ENCODE results near the gene MANBA.

The MANBA gene

DNA sequence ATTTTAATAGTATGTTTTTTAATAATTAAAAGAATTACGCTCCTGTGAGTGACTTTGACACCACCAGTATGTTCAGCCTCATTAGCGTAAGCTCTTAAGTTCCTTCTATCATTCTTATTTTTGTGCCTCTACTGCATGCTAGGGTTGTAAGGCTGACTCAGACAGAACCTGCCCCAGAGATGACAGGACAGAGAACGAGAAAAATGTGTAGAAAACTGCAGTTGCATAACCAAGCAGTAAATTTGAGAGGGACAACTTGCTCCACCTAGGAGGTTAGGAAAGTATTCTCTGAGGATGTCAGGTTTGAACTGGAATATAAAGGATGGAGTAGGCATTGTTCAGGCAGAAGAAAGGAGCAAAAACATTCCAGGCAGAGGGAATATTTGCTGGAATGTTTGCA lies 160.9 kb downstream of the MANBA start:
- FAIRE-seq = no peak
- TF ChIP-seq, protein P1, sequence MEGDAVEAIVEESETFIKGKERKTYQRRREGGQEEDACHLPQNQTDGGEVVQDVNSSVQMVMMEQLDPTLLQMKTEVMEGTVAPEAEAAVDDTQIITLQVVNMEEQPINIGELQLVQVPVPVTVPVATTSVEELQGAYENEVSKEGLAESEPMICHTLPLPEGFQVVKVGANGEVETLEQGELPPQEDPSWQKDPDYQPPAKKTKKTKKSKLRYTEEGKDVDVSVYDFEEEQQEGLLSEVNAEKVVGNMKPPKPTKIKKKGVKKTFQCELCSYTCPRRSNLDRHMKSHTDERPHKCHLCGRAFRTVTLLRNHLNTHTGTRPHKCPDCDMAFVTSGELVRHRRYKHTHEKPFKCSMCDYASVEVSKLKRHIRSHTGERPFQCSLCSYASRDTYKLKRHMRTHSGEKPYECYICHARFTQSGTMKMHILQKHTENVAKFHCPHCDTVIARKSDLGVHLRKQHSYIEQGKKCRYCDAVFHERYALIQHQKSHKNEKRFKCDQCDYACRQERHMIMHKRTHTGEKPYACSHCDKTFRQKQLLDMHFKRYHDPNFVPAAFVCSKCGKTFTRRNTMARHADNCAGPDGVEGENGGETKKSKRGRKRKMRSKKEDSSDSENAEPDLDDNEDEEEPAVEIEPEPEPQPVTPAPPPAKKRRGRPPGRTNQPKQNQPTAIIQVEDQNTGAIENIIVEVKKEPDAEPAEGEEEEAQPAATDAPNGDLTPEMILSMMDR (IDR thresholded peaks at IDR 0.05; ENCODE audit: insufficient read depth, missing control alignments) = no peak
- no peak for DNase-seq (ENCODE audit: insufficient read length, low spot score)

DNA sequence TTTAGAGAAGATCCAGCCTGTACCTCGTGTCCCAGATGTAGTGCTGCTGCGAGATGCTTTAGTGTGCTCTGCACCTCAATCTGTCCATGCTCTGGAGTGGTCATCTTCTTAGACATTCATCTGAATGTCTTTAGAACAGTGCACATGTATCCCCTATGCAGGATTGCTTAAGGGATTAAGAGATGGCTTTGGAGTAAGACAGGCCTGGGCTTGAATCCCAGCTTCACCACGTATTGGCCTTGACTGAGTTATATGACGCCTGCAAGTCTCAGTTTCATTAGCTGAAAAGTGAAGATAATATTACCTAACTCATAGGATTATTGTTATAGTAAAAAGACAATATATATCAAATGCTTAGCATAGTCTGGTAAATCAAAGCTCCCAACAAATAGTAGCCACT lies 161.3 kb downstream of the MANBA start:
- TF ChIP-seq, protein P1 (IDR thresholded peaks at IDR 0.05; ENCODE audit: insufficient read depth, missing control alignments) = no peak
- FAIRE-seq (no peak), DNase-seq (ENCODE audit: insufficient read length, low spot score) (no peak)

DNA sequence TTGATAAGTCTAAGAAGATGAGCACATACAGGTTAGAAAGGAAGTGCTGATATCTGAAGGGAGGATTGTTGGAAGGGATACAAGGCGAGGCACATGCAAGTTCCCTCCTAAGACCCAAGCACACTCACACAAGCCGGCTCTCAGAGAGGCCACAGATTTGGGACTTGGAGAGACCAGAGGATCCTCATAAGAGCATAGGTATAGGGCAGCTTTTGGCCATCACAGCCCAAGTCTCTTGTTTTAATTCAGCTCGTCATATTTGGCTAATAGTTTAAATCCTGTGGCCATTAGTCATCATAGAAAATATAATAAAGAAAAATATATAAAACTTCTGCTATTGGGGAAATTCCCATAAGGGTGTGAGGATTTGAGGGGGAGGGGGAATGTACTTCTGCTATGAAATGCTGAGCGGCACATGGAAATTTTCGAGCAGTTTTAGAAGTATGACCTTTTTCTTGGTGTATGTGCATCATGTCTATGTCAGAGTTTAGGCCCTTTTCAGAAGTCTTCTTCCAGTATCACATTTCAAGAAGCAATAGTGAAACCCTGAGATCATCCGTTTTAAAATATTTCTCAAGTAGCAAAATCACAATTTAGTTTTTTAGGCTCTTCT lies 161.9 kb downstream of the MANBA start:
- FAIRE-seq (no peak), DNase-seq (ENCODE audit: insufficient read length, low spot score) (no peak)
- TF ChIP-seq, protein P1 (IDR thresholded peaks at IDR 0.05; ENCODE audit: insufficient read depth, missing control alignments) = no peak

DNA sequence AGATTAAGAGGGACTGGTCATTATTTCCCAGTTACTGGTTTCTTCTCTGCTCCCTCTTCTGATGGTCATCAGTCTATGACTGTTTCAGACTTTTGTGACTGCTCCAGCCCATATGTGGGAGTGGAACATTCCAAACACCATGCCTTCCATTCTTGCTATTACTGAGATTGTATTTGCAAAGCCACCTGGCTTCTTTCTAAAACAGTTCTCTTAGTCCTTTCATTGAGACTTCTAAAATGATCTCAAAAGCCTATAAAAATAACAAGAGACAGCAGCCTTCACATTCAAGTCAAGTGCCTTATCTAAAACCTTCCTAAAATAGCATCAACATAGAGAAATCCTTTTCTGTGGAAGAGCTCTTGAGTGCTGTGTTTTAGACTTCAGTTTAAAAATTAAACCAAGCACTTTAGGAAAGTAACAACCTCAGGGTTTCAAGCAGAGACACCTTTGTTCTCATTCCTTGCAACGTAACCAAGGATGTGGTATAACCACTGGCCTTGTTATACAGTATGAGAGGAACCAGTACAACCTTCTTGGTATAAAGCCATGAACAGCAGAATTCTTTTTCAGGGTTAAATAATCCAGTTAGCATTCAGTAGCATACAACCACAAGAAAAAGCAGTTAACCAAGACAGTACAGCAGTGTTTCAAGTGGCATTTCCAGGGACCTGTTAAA lies 162.5 kb downstream of the MANBA start:
- no peak for DNase-seq (ENCODE audit: insufficient read length, low spot score)
- TF ChIP-seq, protein P1 (IDR thresholded peaks at IDR 0.05; ENCODE audit: insufficient read depth, missing control alignments) = no peak
- FAIRE-seq = no peak

DNA sequence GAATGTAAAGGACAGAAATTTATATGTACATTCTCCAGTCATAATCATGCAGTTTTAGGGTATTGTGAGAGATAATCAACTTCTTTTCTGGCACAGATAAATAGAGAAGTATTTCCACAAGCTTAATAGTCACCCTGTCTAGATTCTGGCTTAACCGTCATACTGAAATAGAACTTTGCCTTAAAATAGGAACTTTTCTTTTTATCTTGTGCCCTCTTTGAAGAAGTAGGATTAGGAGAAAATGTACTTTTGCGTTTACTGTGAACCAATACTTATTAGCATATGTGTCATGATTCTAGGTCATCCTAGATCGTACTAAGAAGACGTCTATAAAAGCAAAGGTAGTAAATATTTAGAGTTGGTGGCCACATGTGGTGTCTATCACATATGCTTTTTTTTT lies 164.2 kb downstream of the MANBA start:
- FAIRE-seq (no peak), DNase-seq (ENCODE audit: insufficient read length, low spot score) (no peak)
- TF ChIP-seq, protein P1 (IDR thresholded peaks at IDR 0.05; ENCODE audit: insufficient read depth, missing control alignments) = no peak

DNA sequence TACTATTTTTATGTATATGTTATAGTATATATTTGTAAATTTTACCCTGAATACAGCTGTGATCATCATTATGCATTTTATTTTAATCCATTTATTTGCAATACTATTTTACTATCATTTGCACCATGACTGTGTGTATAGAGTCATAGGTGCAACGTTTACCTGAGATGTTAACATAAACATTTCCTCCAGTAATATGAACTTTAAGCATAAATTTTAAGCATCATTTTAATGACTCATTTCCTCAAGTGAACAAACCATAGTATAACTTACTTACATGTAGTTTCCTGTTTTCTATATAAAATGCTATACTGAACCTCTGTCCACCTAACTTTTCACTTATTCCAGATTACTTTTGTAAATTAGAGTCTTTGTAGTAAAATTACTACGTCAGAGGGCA lies 166.8 kb downstream of the MANBA start:
- FAIRE-seq (no peak), DNase-seq (ENCODE audit: insufficient read length, low spot score) (no peak)
- TF ChIP-seq, protein P1 (IDR thresholded peaks at IDR 0.05; ENCODE audit: insufficient read depth, missing control alignments) = no peak

DNA sequence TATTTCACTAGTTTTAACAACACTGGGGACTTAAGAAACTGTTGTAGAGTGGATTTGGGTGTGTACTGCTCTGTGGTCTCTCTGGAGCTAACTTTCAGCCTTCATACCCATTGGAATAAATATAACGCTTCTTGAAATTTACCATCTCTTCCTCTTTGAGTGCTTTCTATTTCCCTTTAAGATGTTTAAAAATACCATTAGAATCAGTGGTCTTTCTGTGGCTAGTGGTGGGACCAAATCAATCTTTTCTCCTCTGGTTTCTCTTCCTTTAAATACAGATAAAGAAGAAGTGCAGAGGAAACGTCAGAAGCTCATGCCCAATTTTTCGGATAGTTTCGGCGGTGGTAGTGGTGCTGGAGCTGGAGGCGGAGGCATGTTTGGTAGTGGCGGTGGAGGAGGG lies 167.6 kb downstream of the MANBA start:
- FAIRE-seq (no peak), DNase-seq (ENCODE audit: insufficient read length, low spot score) (no peak)
- TF ChIP-seq, protein P1 (IDR thresholded peaks at IDR 0.05; ENCODE audit: insufficient read depth, missing control alignments) = no peak

All from D721Med (cell line).